Gastrocnemius medialis (tissue), 4 donors: Measurements from ENCODE around the gene DCAF11.

Experiments used
- POLR2A ChIP-seq, 2 donors: fragments of 450-650 bp; IDR thresholded peaks; one replicate each; pipeline ENCODE4 v1.6.1; 2017; ENCODE audit warnings: antibody characterized with exemption in 2 of 2, mild to moderate bottlenecking in 2 of 2, moderate library complexity in 2 of 2
- TF ChIP-seq, protein P1 (sequence below), 5 experiments: fragments of 450-650 bp in 3 of 5; fragments of 200-600 bp in 2 of 5; sonication (generic) in 2 of 5; IDR thresholded peaks in 4 of 5; conservative IDR thresholded peaks in 1 of 5; 1 replicate in 4 of 5; 2 replicates in 1 of 5; pipeline ENCODE4 v1.5.1; 2016 to 2019; ENCODE audit warnings: antibody characterized with exemption in 5 of 5, mild to moderate bottlenecking in 3 of 5, moderate library complexity in 3 of 5

DNA sequence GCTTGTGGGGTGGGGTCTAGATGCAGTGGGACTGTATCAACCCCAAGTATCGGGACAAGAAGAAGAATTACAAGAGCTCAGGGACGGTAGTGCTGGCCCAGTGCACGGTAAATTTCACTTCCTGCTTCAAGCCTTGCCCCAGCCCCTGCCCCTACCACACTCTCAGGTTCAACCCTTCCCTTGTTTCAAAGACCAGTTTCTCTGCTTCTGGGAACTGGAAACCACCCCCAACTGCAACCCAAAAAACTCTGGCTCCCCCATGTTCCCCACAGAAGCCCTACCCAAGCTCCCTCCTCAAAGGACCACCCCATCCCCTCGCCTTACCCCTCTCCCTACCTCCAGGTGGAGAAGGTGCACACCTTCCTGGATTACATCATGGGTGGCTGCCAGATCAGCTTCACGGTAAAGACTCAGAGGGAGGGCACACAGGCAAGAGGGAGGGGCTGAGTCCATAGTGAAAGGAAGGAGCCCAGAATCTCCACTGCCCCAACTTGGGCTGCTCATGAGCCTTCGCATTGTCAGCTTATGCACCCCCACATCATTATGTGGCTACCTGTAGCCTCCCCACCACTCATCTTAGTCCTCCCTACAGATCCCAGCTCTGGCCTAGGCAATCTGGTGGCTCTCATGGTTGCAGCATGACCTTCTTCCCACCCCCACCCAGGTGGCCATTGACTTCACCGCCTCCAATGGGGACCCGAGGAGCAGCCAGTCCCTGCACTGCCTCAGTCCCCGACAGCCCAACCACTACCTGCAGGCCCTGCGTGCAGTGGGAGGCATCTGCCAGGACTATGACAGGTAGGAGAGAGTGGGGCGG is 38.9 kb upstream of the DCAF11 start:
- TF ChIP-seq, protein P1, sequence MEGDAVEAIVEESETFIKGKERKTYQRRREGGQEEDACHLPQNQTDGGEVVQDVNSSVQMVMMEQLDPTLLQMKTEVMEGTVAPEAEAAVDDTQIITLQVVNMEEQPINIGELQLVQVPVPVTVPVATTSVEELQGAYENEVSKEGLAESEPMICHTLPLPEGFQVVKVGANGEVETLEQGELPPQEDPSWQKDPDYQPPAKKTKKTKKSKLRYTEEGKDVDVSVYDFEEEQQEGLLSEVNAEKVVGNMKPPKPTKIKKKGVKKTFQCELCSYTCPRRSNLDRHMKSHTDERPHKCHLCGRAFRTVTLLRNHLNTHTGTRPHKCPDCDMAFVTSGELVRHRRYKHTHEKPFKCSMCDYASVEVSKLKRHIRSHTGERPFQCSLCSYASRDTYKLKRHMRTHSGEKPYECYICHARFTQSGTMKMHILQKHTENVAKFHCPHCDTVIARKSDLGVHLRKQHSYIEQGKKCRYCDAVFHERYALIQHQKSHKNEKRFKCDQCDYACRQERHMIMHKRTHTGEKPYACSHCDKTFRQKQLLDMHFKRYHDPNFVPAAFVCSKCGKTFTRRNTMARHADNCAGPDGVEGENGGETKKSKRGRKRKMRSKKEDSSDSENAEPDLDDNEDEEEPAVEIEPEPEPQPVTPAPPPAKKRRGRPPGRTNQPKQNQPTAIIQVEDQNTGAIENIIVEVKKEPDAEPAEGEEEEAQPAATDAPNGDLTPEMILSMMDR (IDR thresholded peaks at IDR 0.05 in 4 of 5, conservative IDR thresholded peaks at IDR 0.05 in 1 of 5) = no peak
- TF ChIP-seq POLR2A (IDR thresholded peaks at IDR 0.05) = no peak
